MCF 10A (cell line): Measurements from ENCODE around the gene NEMP1. TPM values are rescaled to one million over a fixed set of nuclear protein-coding genes. Genes with fewer than 3 reads are reported as not detected.

Experiments
- BruUV-seq: library from RNA; stranded (reverse); fragments of 400-500 nt; replicated peaks from 2 replicates; lab custom pipeline; 2021; lab: Mats Ljungman, UMichigan
- CTCF ChIA-PET: fragments of 300-600 bp; sonication (Branson Sonifier 250); formaldehyde crosslinking; extraction: SDS; loops from one replicate; lab custom pipeline; 2021; ENCODE audit warnings: antibody characterized with exemption, inconsistent platforms; lab: Yijun Ruan, JAX
- POLR2A ChIA-PET: fragments of 300-600, 350-650 bp; sonication (Branson Sonifier 250); formaldehyde crosslinking; extraction: SDS; loops from one replicate; lab custom pipeline; 2020; ENCODE audit warnings: antibody characterized with exemption, inconsistent platforms; lab: Yijun Ruan, JAX
- DNase-seq: peaks from one replicate; pipeline ENCODE4 v3.0.0-alpha.2; 2018; ENCODE audit not compliant: unreplicated experiment
- H3K27ac Mint-ChIP-seq: one replicate; pipeline ENCODE4 v1.8.0; 2022; ENCODE audit warnings: mild to moderate bottlenecking, low read depth, mixed read lengths; ENCODE audit not compliant: unreplicated experiment
- H3K27me3 Mint-ChIP-seq: one replicate; pipeline ENCODE4 v1.8.0; 2022; ENCODE audit warnings: mixed read lengths; ENCODE audit not compliant: insufficient read depth, unreplicated experiment
- H3K36me3 Mint-ChIP-seq: one replicate; pipeline ENCODE4 v1.8.0; 2022; ENCODE audit warnings: mild to moderate bottlenecking, moderate library complexity, mixed read lengths; ENCODE audit not compliant: insufficient read depth, unreplicated experiment
- H3K4me1 Mint-ChIP-seq: one replicate; pipeline ENCODE4 v1.8.0; 2022; ENCODE audit warnings: mixed read lengths; ENCODE audit not compliant: insufficient read depth, unreplicated experiment
- H3K4me3 Mint-ChIP-seq: one replicate; pipeline ENCODE4 v1.8.0; 2022; ENCODE audit warnings: mild to moderate bottlenecking, moderate library complexity, mixed read lengths; ENCODE audit not compliant: unreplicated experiment
- H3K9me3 Mint-ChIP-seq: one replicate; pipeline ENCODE4 v1.8.0; 2022; ENCODE audit warnings: mixed read lengths; ENCODE audit not compliant: unreplicated experiment
- CTCF ChIP-seq: fragments of 200-600 bp; IDR thresholded peaks from one replicate; pipeline ENCODE4 v1.8.0; 2022; ENCODE audit warnings: antibody characterized with exemption, mild to moderate bottlenecking; ENCODE audit not compliant: unreplicated experiment
- intact Hi-C: fragments of 100-400 bp; cut with micrococcal nuclease; formaldehyde crosslinking; loops from 2 replicates; pipeline ENCODE4 v1.14.1; 2022
- total RNA-seq: library from RNA; stranded (reverse); gene quantifications from 2 replicates; pipeline ENCODE4 v1.2.3, GENCODE V29; 2022

NEMP1 gene
- total RNA-seq, 1 experiment from 2014 or later: 17.5 TPM

GRCh38 chr12:57098546-57098945, 20.0 kb upstream of the NEMP1 start:
- intact Hi-C loops: no loop called here
- TF ChIP-seq CTCF: no peak
- ChIA-PET CTCF (interaction anchor here (1.3 to 13.9 kb wide), 3 partner anchors 11 to 131 kb away, joined by 3 to 147 read pairs (median 4); partner anchors contain the start of genes SHMT2 and STAT6), POLR2A (interaction anchor here (0.6 to 16.5 kb wide), 4 partner anchors 10 to 131 kb away, joined by 3 to 610 read pairs (median 48); partner anchors contain the start of genes NAB2, NEMP1 and STAT6)
- no peak for DNase-seq
- Mint-ChIP-seq H3K4me3 (no peak overlapping the region), H3K27ac (peak overlapping the region; percentile 40), H3K27me3 (no peaks in the 10 kb centered on the region), H3K9me3 (no peaks in the 10 kb centered on the region), H3K4me1 (peaks cover 34% of the 10 kb centered on the region), H3K36me3 (peaks cover 74% of the 10 kb centered on the region)
- BruUV-seq: no TSS peak

DNA sequence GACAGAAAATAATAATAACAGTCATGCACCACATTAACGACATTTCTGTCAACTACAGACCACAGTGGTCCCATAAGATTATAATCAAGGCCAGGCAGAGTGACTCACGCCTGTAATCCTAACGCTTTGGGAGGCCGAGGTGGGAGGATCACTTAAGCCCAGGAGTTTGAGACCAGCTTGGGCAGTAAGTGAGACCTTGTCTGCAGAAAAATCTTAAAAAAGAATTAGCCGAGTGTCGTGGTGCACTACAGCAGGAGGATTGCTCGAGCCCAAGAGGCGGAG, 18.9 kb upstream of the NEMP1 start:
- peaks cover 78% of the 10 kb centered on the region for H3K36me3 Mint-ChIP-seq
- no peaks in the 10 kb centered on the region for H3K27me3 Mint-ChIP-seq
- DNase-seq: no peak
- CTCF ChIA-PET: interaction anchor here (1.6 to 13.9 kb wide), 2 partner anchors 12 to 132 kb away, joined by 3 to 147 read pairs; partner anchors contain the start of genes SHMT2 and STAT6
- no peak overlapping the region for H3K4me3 Mint-ChIP-seq
- H3K9me3 Mint-ChIP-seq: no peaks in the 10 kb centered on the region
- no peak for TF ChIP-seq CTCF
- POLR2A ChIA-PET: interaction anchor here (0.6 to 16.5 kb wide), 4 partner anchors 9 to 294 kb away, joined by 3 to 610 read pairs (median 48); partner anchors contain the start of genes NAB2, NEMP1 and STAT6
- intact Hi-C loops: no loop called here
- H3K4me1 Mint-ChIP-seq: peaks cover 41% of the 10 kb centered on the region
- H3K27ac Mint-ChIP-seq: peak overlapping the region; percentile 78
- no TSS peak for BruUV-seq

- no peak for TF ChIP-seq CTCF
- intact Hi-C loops: no loop called here
- no TSS peak for BruUV-seq
- Mint-ChIP-seq H3K27me3 (no peaks in the 10 kb centered on the region), H3K4me1 (peaks cover 46% of the 10 kb centered on the region), H3K4me3 (no peak overlapping the region), H3K27ac (peak overlapping the region; percentile 78), H3K36me3 (peaks cover 79% of the 10 kb centered on the region), H3K9me3 (no peaks in the 10 kb centered on the region)
- DNase-seq: no peak
- ChIA-PET POLR2A (interaction anchor here (0.6 to 16.5 kb wide), 9 partner anchors 8 to 293 kb away, joined by 3 to 610 read pairs (median 8); partner anchors contain the start of genes NAB2, NEMP1 and STAT6), CTCF (interaction anchor here (0.6 to 13.9 kb wide), 9 partner anchors 13 to 675 kb away, joined by 3 to 147 read pairs (median 7); partner anchors contain the start of genes EEF1AKMT3, METTL1 and STAT6)
Measured at GRCh38 chr12:57096748-57097553, 18.4 kb upstream of the NEMP1 start.

DNA sequence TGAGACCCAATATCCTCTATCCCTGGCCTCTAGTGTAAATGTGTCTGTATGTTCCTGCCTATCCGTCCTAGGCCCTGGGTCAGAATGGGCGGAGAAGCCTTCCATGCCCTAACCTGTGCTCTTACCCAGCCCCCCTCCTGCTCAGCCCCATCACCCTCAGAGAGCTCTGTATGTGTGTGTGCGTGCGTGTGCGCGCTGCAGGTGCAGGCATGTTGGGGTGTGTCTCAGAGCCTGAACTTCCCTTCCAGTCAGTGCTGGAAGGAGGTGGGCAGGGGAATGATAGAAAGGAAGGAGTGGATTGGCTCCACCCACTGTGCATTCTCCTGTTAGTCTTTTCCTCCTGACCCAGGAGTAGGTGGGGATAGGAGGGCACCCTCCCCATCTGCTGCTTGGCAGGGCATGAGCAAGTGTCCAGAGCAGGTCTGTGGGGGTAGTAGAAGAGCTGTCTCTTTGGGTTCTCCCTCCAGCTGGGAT, 17.5 kb upstream of the NEMP1 start:
- no peak overlapping the region for H3K4me3 Mint-ChIP-seq
- TF ChIP-seq CTCF: no peak
- peak overlapping the region; percentile 78 for H3K27ac Mint-ChIP-seq
- ChIA-PET POLR2A (interaction anchor here (0.8 to 16.5 kb wide), 10 partner anchors 8 to 199 kb away, joined by 3 to 610 read pairs (median 6); partner anchors contain the start of genes NAB2, NEMP1 and STAT6), CTCF (interaction anchor here (0.6 to 13.9 kb wide), 11 partner anchors 8 to 87 kb away, joined by 3 to 147 read pairs (median 6); partner anchors contain the start of gene STAT6)
- H3K4me1 Mint-ChIP-seq: peaks cover 51% of the 10 kb centered on the region
- BruUV-seq: no TSS peak
- intact Hi-C loops: no loop called here
- peak; percentile 95 for DNase-seq
- no peaks in the 10 kb centered on the region for H3K27me3 Mint-ChIP-seq
- no peaks in the 10 kb centered on the region for H3K9me3 Mint-ChIP-seq
- H3K36me3 Mint-ChIP-seq: peaks cover 81% of the 10 kb centered on the region
